ENCODE data around the gene RASSF6. TPM values are rescaled to one million over a fixed set of nuclear protein-coding genes. Genes with fewer than 3 reads are reported as not detected.
"Not testable (repeated sequence)": the region's sequence is repeated elsewhere in the genome, so short reads cannot be mapped to it uniquely, and the experiment has no call there.

RASSF6 gene
- total RNA-seq, 1 experiment from 2014 or later, result 0.22 TPM

DNA sequence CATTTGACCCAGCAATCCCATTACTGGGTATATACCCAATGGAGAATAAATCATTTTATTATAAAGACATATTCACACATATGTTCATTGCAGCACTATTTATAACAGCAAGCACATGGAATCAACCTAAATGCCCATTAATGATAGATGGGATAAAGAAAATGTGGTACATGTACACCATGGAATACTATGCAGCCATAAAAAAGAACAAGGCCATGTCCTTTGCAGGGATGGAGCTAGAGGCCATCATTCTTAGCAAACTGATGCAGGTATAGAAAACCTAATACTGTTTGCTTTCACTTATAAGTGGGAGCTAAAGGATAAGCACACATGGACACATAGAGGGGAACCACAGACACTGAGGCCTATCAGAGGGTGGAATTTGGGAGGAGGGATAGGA, 22.6 kb downstream of the RASSF6 start:
- H4K20me1 ChIP-seq (ENCODE audit: control insufficient read depth, insufficient read depth, insufficient read length), result no peaks in the 10 kb centered on the region
- H3K4ac ChIP-seq (ENCODE audit: low read depth, low read length), result no peak overlapping the region
- Mint-ChIP-seq H3K36me3 (ENCODE audit: insufficient read depth in 1 of 3, low read depth in 3 of 3) (no peaks in the 10 kb centered on the region), H3K9me3 (peaks cover 0 to 6% of the 10 kb centered on the region in 2 experiments; a peak in 3 of 5 replicates), H3K4me1 (peaks cover 14 to 16% of the 10 kb centered on the region in 2 experiments), H3K27ac (no peak overlapping the region), H3K4me3 (no peak overlapping the region), H3K27me3 (ENCODE audit: low read depth) (no peaks in the 10 kb centered on the region)
- H2BK12ac ChIP-seq (ENCODE audit: insufficient read length, low read depth, low read length), result no peak overlapping the region
- no peaks in the 10 kb centered on the region for H3K9me3 ChIP-seq (ENCODE audit: control insufficient read depth, low read depth, low read length)
- no peaks in the 10 kb centered on the region for H3K79me2 ChIP-seq (ENCODE audit: insufficient read depth, low read length)
- no peak overlapping the region for H3K9ac ChIP-seq (ENCODE audit: extremely low read depth, insufficient read length, low read length)
- H2BK15ac ChIP-seq (ENCODE audit: low read depth, low read length), result no peak overlapping the region
- no peak overlapping the region for H2BK120ac ChIP-seq (ENCODE audit: low read depth, low read length, poor library complexity, severe bottlenecking)
- H3K4me2 ChIP-seq (ENCODE audit: insufficient read depth, insufficient read length, low read length), result no peak overlapping the region
- H3K56ac ChIP-seq (ENCODE audit: insufficient read length, low read depth, low read length), result no peak overlapping the region
- H3K23ac ChIP-seq (ENCODE audit: insufficient read length, low read depth, low read length), result no peak overlapping the region
- TF ChIP-seq, protein P1, sequence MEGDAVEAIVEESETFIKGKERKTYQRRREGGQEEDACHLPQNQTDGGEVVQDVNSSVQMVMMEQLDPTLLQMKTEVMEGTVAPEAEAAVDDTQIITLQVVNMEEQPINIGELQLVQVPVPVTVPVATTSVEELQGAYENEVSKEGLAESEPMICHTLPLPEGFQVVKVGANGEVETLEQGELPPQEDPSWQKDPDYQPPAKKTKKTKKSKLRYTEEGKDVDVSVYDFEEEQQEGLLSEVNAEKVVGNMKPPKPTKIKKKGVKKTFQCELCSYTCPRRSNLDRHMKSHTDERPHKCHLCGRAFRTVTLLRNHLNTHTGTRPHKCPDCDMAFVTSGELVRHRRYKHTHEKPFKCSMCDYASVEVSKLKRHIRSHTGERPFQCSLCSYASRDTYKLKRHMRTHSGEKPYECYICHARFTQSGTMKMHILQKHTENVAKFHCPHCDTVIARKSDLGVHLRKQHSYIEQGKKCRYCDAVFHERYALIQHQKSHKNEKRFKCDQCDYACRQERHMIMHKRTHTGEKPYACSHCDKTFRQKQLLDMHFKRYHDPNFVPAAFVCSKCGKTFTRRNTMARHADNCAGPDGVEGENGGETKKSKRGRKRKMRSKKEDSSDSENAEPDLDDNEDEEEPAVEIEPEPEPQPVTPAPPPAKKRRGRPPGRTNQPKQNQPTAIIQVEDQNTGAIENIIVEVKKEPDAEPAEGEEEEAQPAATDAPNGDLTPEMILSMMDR (conservative IDR thresholded peaks at IDR 0.05), result no peak
- H2AFZ ChIP-seq (ENCODE audit: low read length), result no peak overlapping the region
- no peak overlapping the region for H4K5ac ChIP-seq (ENCODE audit: insufficient read length, low read depth, low read length)
- H3K18ac ChIP-seq (ENCODE audit: insufficient read length, low read depth, low read length), result no peak overlapping the region
- peaks cover 2% of the 10 kb centered on the region; the same call in 1 of the 2 replicates for H3K4me1 ChIP-seq (ENCODE audit: insufficient read depth, low read length)
- H3K23me2 ChIP-seq (ENCODE audit: insufficient read length, low read depth, low read length, poor library complexity, severe bottlenecking), result no peaks in the 10 kb centered on the region
- H2AK5ac ChIP-seq (ENCODE audit: insufficient read length, low read length), result no peak overlapping the region
- no peak overlapping the region for H4K91ac ChIP-seq (ENCODE audit: insufficient read length, low read depth, low read length)
- no peaks in the 10 kb centered on the region for H3K27me3 ChIP-seq (ENCODE audit: insufficient read depth, low read length)
- no peak overlapping the region for H2BK20ac ChIP-seq (ENCODE audit: low read depth, low read length, poor library complexity, severe bottlenecking)
- DNase-seq, result no peak
- H2BK5ac ChIP-seq (ENCODE audit: insufficient read length, low read length), result no peak overlapping the region
- no peak overlapping the region for H3T11ph ChIP-seq (ENCODE audit: low read length)
- H3K27ac ChIP-seq (ENCODE audit: insufficient read length, low read depth, low read length), result no peak overlapping the region
- no peak overlapping the region for H4K8ac ChIP-seq (replicated peaks; ENCODE audit: insufficient read length, low read depth, low read length)
- no peaks in the 10 kb centered on the region for H3K79me1 ChIP-seq (ENCODE audit: insufficient read depth, low read depth, low read length, poor library complexity, severe bottlenecking)
- H3K14ac ChIP-seq (ENCODE audit: insufficient read depth, low read length), result no peak overlapping the region

DNA sequence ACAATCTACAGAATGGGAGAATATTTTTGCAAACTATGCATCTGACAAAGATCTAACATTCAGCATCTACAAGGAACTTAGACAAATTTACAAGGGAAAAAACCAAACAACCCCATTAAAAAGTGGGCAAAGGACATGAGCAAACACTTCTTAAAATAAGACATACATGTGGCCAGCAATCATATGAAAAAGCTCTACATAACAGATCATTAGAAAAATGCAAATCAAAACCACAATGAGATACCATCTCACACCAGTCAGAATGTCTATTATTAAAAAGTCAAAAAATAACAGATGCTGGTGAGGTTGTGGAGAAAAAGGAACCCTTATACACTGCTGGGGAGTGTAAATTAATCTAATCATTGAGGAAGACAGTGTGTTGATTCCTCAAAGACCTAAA, 23.1 kb downstream of the RASSF6 start:
- H3K27ac Mint-ChIP-seq; H3K27me3 ChIP-seq (ENCODE audit: insufficient read depth, low read length); H3T11ph ChIP-seq (ENCODE audit: low read length); H3K4me3 Mint-ChIP-seq; H3K4ac ChIP-seq (ENCODE audit: low read depth, low read length); H3K23me2 ChIP-seq (ENCODE audit: insufficient read length, low read depth, low read length, poor library complexity, severe bottlenecking); H3K14ac ChIP-seq (ENCODE audit: insufficient read depth, low read length); H3K9me3 Mint-ChIP-seq; H3K79me2 ChIP-seq (ENCODE audit: insufficient read depth, low read length); H3K36me3 Mint-ChIP-seq (ENCODE audit: insufficient read depth in 1 of 3, low read depth in 3 of 3); H2BK5ac ChIP-seq (ENCODE audit: insufficient read length, low read length); DNase-seq; H2AFZ ChIP-seq (ENCODE audit: low read length); H4K20me1 ChIP-seq (ENCODE audit: control insufficient read depth, insufficient read depth, insufficient read length); H3K79me1 ChIP-seq (ENCODE audit: insufficient read depth, low read depth, low read length, poor library complexity, severe bottlenecking); H2BK12ac ChIP-seq (ENCODE audit: insufficient read length, low read depth, low read length); H3K4me1 ChIP-seq (ENCODE audit: insufficient read depth, low read length); H4K8ac ChIP-seq (replicated peaks; ENCODE audit: insufficient read length, low read depth, low read length); H2BK120ac ChIP-seq (ENCODE audit: low read depth, low read length, poor library complexity, severe bottlenecking); H2BK15ac ChIP-seq (ENCODE audit: low read depth, low read length); H3K27ac ChIP-seq (ENCODE audit: insufficient read length, low read depth, low read length); H3K27me3 Mint-ChIP-seq (ENCODE audit: low read depth); H3K18ac ChIP-seq (ENCODE audit: insufficient read length, low read depth, low read length); H2BK20ac ChIP-seq (ENCODE audit: low read depth, low read length, poor library complexity, severe bottlenecking); H4K5ac ChIP-seq (ENCODE audit: insufficient read length, low read depth, low read length); H3K56ac ChIP-seq (ENCODE audit: insufficient read length, low read depth, low read length); H3K9ac ChIP-seq (ENCODE audit: extremely low read depth, insufficient read length, low read length); H3K23ac ChIP-seq (ENCODE audit: insufficient read length, low read depth, low read length); H2AK5ac ChIP-seq (ENCODE audit: insufficient read length, low read length); H3K4me2 ChIP-seq (ENCODE audit: insufficient read depth, insufficient read length, low read length); H4K91ac ChIP-seq (ENCODE audit: insufficient read length, low read depth, low read length); H3K9me3 ChIP-seq (ENCODE audit: control insufficient read depth, low read depth, low read length): not testable (repeated sequence)
- H3K4me1 Mint-ChIP-seq, result peaks cover 14 to 16% of the 10 kb centered on the region in 2 experiments
